SU-DHL-6 (cell line): ENCODE results near the gene FKBP15.

ENCODE experiments used
- H2AFZ ChIP-seq: fragments of 200-600 bp; sonication (generic); 2 replicates; pipeline ENCODE4 v1.6.1; 2014; ENCODE audit warnings: low read depth, mild to moderate bottlenecking, moderate library complexity, mixed read lengths, antibody characterized with exemption, low read length; ENCODE audit not compliant: severe bottlenecking
- H3F3A ChIP-seq: fragments of 200-600 bp; shearing (Covaris generic); 2 replicates; pipeline ENCODE4 v1.6.0; 2016; ENCODE audit warnings: antibody characterized with exemption, mild to moderate bottlenecking; ENCODE audit not compliant: insufficient read depth
- H3K27ac ChIP-seq: fragments of 200-600 bp; sonication (generic); 2 replicates; pipeline ENCODE4 v1.5.1; 2016; ENCODE audit warnings: low read depth, mild to moderate bottlenecking, low read length, moderate library complexity, mixed read lengths
- H3K27me3 ChIP-seq: fragments of 200-600 bp; sonication (generic), shearing (Covaris generic); 2 replicates; pipeline ENCODE4 v1.6.0; 2014; ENCODE audit warnings: mild to moderate bottlenecking, low read length
- H3K36me3 ChIP-seq: fragments of 200-600 bp; sonication (generic); 2 replicates; pipeline ENCODE4 v1.6.1; 2014; ENCODE audit warnings: mild to moderate bottlenecking, low read length, mixed read lengths
- H3K4me2 ChIP-seq: fragments of 300-600, 200-600 bp; shearing (Covaris generic), sonication (generic); 2 replicates; pipeline ENCODE4 v1.6.0; 2014; ENCODE audit warnings: low read length, low read depth, mild to moderate bottlenecking; ENCODE audit not compliant: poor library complexity, severe bottlenecking
- H3K4me3 ChIP-seq: fragments of 200-600 bp; sonication (generic); 2 replicates; pipeline ENCODE4 v1.5.1; 2014; ENCODE audit warnings: antibody characterized with exemption, low read length, mild to moderate bottlenecking, mixed read lengths; ENCODE audit not compliant: insufficient read depth, poor library complexity, severe bottlenecking
- H3K79me2 ChIP-seq: fragments of 200-600 bp; sonication (generic); 2 replicates; pipeline ENCODE4 v1.6.1; 2014; ENCODE audit warnings: mild to moderate bottlenecking, low read length, moderate library complexity; ENCODE audit not compliant: insufficient read depth
- H3K9ac ChIP-seq: fragments of 200-600 bp; sonication (generic); 2 replicates; pipeline ENCODE4 v1.7.0; 2014; ENCODE audit warnings: mild to moderate bottlenecking, low read length
- H3K9me2 ChIP-seq: fragments of 200-600 bp; sonication (generic); replicated peaks from 2 replicates; pipeline ENCODE4 v1.6.1; 2014; ENCODE audit warnings: low read length; ENCODE audit not compliant: insufficient read depth
- H3K9me3 ChIP-seq: fragments of 200-600 bp; sonication (generic); 2 replicates; pipeline ENCODE4 v1.6.1; 2014; ENCODE audit warnings: low read length, mixed read lengths; ENCODE audit not compliant: insufficient read depth
- H4K20me1 ChIP-seq: fragments of 200-600 bp; sonication (generic); 2 replicates; pipeline ENCODE4 v1.6.1; 2014; ENCODE audit warnings: low read depth, mild to moderate bottlenecking, antibody characterized with exemption, low read length, moderate library complexity, mixed read lengths
- CTCF ChIP-seq: fragments of 200-600 bp; sonication (generic); IDR thresholded peaks from one replicate; pipeline ENCODE4 v1.5.1; 2017; ENCODE audit warnings: antibody characterized with exemption, mild to moderate bottlenecking, low read length, moderate library complexity; ENCODE audit not compliant: insufficient read depth, poor library complexity, severe bottlenecking
- EZH2phosphoT487 ChIP-seq: fragments of 200-600 bp; sonication (generic), shearing (Covaris generic); conservative IDR thresholded peaks from 2 replicates; pipeline ENCODE4 v1.6.1; 2018; ENCODE audit warnings: mild to moderate bottlenecking, antibody characterized with exemption, low read length, moderate library complexity, mixed read lengths

The FKBP15 gene

GRCh38 chr9:113199683-113200329 lies 21.3 kb downstream of the FKBP15 start:
- Histone ChIP-seq H3K9me2 (no peaks in the 10 kb centered on the region), H3K36me3 (peaks cover 47% of the 10 kb centered on the region; the same call in 1 of the 2 replicates), H3K4me3 (no peak overlapping the region), H3K27me3 (no peaks in the 10 kb centered on the region), H3K27ac (no peak overlapping the region), H4K20me1 (no peaks in the 10 kb centered on the region), H3K4me2 (no peak overlapping the region), H3K9ac (no peak overlapping the region), H2AFZ (no peak overlapping the region), H3K9me3 (no peaks in the 10 kb centered on the region), H3K79me2 (no peaks in the 10 kb centered on the region), H3F3A (no peaks in the 10 kb centered on the region)
- no peak for TF ChIP-seq EZH2phosphoT487

- Histone ChIP-seq H3K9me2 (no peaks in the 10 kb centered on the region), H3K79me2 (no peaks in the 10 kb centered on the region), H2AFZ (no peak overlapping the region), H3K27ac (no peak overlapping the region), H3K4me2 (no peak overlapping the region), H3K9ac (no peak overlapping the region), H4K20me1 (no peaks in the 10 kb centered on the region), H3F3A (no peaks in the 10 kb centered on the region), H3K36me3 (peaks cover 40% of the 10 kb centered on the region; the same call in 1 of the 2 replicates), H3K9me3 (no peaks in the 10 kb centered on the region), H3K4me3 (no peak overlapping the region), H3K27me3 (no peaks in the 10 kb centered on the region)
- TF ChIP-seq CTCF (no peak), EZH2phosphoT487 (no peak)
Measured at GRCh38 chr9:113192455-113192854, 28.6 kb downstream of the FKBP15 start.

- TF ChIP-seq CTCF (no peak), EZH2phosphoT487 (no peak)
- no peaks in the 10 kb centered on the region for H3K9me3 ChIP-seq
- no peaks in the 10 kb centered on the region for H3K79me2 ChIP-seq
- no peaks in the 10 kb centered on the region for H3F3A ChIP-seq
- H4K20me1 ChIP-seq = no peaks in the 10 kb centered on the region
- no peak overlapping the region for H3K27ac ChIP-seq
- H2AFZ ChIP-seq = no peak overlapping the region
- no peaks in the 10 kb centered on the region for H3K27me3 ChIP-seq
- H3K4me2 ChIP-seq = no peak overlapping the region
- H3K9ac ChIP-seq = no peak overlapping the region
- H3K4me3 ChIP-seq = no peak overlapping the region
- peaks cover 37% of the 10 kb centered on the region; the same call in 1 of the 2 replicates for H3K36me3 ChIP-seq
- H3K9me2 ChIP-seq = no peaks in the 10 kb centered on the region
Measured at GRCh38 chr9:113187929-113188595, 33.0 kb downstream of the FKBP15 start.
